OCI-LY1 (cell line): ENCODE data around the gene LENG1.

ENCODE experiments used
- EZH2 ChIP-seq: fragments of 200-600 bp; sonication (generic), shearing (Covaris generic); IDR thresholded peaks from 2 replicates; pipeline ENCODE4 v1.8.0; 2017; ENCODE audit warnings: borderline replicate concordance, mixed run types, mild to moderate bottlenecking, antibody characterized with exemption, low read length, moderate library complexity, mixed read lengths
- TF ChIP-seq, protein P1 (sequence below): fragments of 200-600 bp; sonication (generic), shearing (Covaris generic); IDR thresholded peaks from 2 replicates; pipeline ENCODE4 v1.5.1; 2017; ENCODE audit warnings: mild to moderate bottlenecking, antibody characterized with exemption, low read length, moderate library complexity, mixed read lengths

DNA sequence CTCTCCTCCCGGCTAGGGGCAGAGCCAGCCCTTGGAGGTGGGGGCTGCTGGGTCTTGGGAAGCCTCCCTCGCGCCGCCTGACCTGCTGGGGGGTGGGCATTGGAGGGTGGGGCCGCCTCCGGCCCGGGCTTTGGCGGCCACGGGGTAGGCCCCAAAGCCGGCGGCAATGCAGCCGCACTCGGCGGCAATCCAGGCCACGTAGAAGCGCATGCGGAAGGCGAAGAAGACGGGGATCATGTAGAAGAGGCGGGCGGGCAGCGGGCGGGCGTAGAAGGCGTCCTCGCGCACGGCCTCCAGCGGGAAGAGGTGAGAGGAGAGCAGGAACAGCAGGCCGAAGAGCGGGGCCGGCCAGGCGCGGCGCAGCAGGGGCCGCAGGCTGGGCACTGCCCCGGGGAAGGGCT is 21.2 kb upstream of the LENG1 start:
- no peak for TF ChIP-seq EZH2
- TF ChIP-seq, protein P1, sequence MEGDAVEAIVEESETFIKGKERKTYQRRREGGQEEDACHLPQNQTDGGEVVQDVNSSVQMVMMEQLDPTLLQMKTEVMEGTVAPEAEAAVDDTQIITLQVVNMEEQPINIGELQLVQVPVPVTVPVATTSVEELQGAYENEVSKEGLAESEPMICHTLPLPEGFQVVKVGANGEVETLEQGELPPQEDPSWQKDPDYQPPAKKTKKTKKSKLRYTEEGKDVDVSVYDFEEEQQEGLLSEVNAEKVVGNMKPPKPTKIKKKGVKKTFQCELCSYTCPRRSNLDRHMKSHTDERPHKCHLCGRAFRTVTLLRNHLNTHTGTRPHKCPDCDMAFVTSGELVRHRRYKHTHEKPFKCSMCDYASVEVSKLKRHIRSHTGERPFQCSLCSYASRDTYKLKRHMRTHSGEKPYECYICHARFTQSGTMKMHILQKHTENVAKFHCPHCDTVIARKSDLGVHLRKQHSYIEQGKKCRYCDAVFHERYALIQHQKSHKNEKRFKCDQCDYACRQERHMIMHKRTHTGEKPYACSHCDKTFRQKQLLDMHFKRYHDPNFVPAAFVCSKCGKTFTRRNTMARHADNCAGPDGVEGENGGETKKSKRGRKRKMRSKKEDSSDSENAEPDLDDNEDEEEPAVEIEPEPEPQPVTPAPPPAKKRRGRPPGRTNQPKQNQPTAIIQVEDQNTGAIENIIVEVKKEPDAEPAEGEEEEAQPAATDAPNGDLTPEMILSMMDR: no peak
